Adrenal gland (tissue), 5 donors: ENCODE measurements around the gene CCHCR1.

Experiments used
- CTCF ChIP-seq, 6 experiments: fragments of 450-650 bp in 4 of 6; fragments of 200-600 bp in 2 of 6; sonication (generic) in 1 of 6; IDR thresholded peaks; 1 replicate in 5 of 6; 2 replicates in 1 of 6; pipeline versions ENCODE4 v1.5.1 to v1.8.0; 2016 to 2021; ENCODE audit warnings: antibody characterized with exemption in 6 of 6, mild to moderate bottlenecking in 2 of 6, moderate library complexity in 1 of 6
- POLR2A ChIP-seq, 2 donors: fragments of 450-650 bp; IDR thresholded peaks; one replicate each; pipeline ENCODE4 v1.6.1; 2017; ENCODE audit warnings: antibody characterized with exemption in 2 of 2, mild to moderate bottlenecking in 2 of 2, moderate library complexity in 1 of 2
- donor health status: DM: no; HTN: no; CAD: no.

- no peak for TF ChIP-seq CTCF (IDR thresholded peaks at IDR 0.05)
- no peak for TF ChIP-seq POLR2A (IDR thresholded peaks at IDR 0.05)
Observed at GRCh38 chr6:31169123-31169857, 11.7 kb upstream of the CCHCR1 start.
